ENCODE results near the gene KMT2C.

KMT2C gene

DNA sequence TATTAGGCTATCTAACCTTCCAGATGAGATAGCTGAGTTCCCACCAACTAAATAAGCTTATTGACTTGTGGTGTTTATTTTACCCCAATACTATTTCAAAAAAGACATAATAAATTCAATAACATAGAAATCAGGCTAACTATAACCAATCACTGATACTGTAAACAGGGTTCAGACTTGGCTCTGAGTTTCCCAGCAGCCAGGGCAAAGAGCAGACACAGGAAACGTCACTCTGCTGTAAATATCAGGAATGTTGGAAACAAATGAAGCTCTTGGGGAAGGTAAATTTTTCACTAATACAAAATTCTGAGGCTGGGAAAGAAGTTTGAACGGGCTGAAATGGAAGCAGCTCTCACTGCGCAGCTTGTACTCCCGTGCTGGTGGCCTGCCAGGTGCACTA lies 295.7 kb downstream of the KMT2C start:
- no peak overlapping the region for H3K4me3 ChIP-seq (ENCODE audit: low read depth, low read length)
- no peak for DNase-seq
- H3K36me3 ChIP-seq: peaks cover 72% of the 10 kb centered on the region
- H3K4me1 ChIP-seq: no peaks in the 10 kb centered on the region
- H3K9me3 ChIP-seq: no peaks in the 10 kb centered on the region
- TF ChIP-seq, protein P1, sequence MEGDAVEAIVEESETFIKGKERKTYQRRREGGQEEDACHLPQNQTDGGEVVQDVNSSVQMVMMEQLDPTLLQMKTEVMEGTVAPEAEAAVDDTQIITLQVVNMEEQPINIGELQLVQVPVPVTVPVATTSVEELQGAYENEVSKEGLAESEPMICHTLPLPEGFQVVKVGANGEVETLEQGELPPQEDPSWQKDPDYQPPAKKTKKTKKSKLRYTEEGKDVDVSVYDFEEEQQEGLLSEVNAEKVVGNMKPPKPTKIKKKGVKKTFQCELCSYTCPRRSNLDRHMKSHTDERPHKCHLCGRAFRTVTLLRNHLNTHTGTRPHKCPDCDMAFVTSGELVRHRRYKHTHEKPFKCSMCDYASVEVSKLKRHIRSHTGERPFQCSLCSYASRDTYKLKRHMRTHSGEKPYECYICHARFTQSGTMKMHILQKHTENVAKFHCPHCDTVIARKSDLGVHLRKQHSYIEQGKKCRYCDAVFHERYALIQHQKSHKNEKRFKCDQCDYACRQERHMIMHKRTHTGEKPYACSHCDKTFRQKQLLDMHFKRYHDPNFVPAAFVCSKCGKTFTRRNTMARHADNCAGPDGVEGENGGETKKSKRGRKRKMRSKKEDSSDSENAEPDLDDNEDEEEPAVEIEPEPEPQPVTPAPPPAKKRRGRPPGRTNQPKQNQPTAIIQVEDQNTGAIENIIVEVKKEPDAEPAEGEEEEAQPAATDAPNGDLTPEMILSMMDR (IDR thresholded peaks at IDR 0.05; ENCODE audit: low read depth, low read length): no peak
- H3K27me3 ChIP-seq: no peaks in the 10 kb centered on the region

DNA sequence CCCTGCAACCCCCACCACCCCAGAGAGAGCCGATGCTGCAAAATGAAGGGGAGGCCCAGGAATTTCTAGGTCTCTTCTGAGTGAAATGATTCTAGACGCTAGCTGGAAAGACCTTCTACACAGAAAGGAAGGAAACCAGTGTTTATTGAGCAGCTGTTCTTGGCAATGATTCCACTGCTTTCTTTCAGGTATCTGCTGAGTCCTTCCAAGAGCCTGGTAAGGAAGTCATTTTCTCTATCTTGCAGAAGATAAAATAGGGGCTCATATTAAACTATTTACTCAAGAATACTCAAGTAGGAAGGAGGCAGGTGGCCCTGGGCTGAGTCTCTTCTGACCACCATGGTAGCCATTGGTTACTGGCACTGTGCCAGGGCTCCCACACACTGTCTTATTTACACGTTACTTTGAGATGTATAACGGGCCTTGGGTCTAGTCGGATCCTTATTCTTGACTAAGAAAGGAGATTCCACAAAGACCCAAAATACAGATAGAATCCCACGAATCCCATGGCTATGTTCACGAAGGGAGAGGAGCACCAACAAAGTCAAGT lies 298.3 kb downstream of the KMT2C start:
- no peaks in the 10 kb centered on the region for H3K27me3 ChIP-seq
- H3K4me1 ChIP-seq: 0 out of 2 replicates have a peak, but pooled peaks cover 6% of the 10 kb centered on the region
- TF ChIP-seq, protein P1 (IDR thresholded peaks at IDR 0.05; ENCODE audit: low read depth, low read length): no peak
- DNase-seq: no peak
- H3K36me3 ChIP-seq: peaks cover 65% of the 10 kb centered on the region
- no peaks in the 10 kb centered on the region for H3K9me3 ChIP-seq
- H3K4me3 ChIP-seq (ENCODE audit: low read depth, low read length): no peak overlapping the region

DNA sequence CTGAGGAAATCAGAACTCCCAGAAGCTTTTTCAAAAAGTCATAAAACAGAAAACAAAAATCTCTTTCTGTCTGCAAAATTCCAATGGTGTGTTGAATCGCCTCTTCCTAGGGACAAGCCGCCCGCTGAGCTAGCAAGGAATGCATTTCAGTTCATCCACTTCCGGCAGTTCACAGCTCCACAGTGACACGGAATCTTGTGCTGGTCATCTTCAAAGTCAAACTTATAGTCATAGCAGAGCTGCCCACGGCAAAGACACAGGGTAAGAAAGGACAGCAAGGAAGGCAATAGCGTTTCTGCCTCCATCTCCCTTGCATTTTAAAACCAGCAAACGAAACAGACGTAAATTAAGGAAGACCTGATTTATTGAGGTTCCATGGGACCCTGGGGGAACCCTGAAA lies 299.1 kb downstream of the KMT2C start:
- H3K36me3 ChIP-seq: peaks cover 64% of the 10 kb centered on the region
- H3K4me3 ChIP-seq (ENCODE audit: low read depth, low read length): no peak overlapping the region

DNA sequence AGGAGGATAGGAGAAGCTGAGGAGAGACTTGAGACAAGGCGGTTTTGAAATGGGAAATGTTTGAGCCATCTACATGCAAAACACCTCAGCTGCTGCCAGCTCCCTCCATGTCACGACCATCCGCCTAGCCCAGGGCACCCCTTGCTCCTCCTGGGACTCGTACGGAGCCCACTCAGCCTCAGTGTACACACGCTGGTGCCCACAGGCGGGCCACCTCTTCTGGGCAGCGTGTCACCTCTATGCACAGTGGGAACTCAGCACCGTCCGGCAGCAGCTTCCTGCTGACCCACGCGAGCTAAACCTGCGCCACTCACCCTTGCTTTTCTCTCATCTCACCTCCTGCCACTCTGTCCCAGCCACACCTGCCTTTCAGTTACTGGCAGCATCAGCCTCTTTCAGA lies 302.0 kb downstream of the KMT2C start:
- no peak overlapping the region for H3K4me3 ChIP-seq (ENCODE audit: low read depth, low read length)
- DNase-seq: no peak
- H3K9me3 ChIP-seq: no peaks in the 10 kb centered on the region
- H3K27me3 ChIP-seq: no peaks in the 10 kb centered on the region
- TF ChIP-seq, protein P1 (IDR thresholded peaks at IDR 0.05; ENCODE audit: low read depth, low read length): no peak
- 0 out of 2 replicates have a peak, but pooled peaks cover 6% of the 10 kb centered on the region for H3K4me1 ChIP-seq
- H3K36me3 ChIP-seq: peaks cover 51% of the 10 kb centered on the region

More for the DNA sequence above, 299.1 kb downstream of the KMT2C start:
- DNase-seq: no peak
- H3K27me3 ChIP-seq: no peaks in the 10 kb centered on the region
- TF ChIP-seq, protein P1 (IDR thresholded peaks at IDR 0.05; ENCODE audit: low read depth, low read length): no peak
- H3K9me3 ChIP-seq: no peaks in the 10 kb centered on the region
- H3K4me1 ChIP-seq: 0 out of 2 replicates have a peak, but pooled peaks cover 6% of the 10 kb centered on the region

DNA sequence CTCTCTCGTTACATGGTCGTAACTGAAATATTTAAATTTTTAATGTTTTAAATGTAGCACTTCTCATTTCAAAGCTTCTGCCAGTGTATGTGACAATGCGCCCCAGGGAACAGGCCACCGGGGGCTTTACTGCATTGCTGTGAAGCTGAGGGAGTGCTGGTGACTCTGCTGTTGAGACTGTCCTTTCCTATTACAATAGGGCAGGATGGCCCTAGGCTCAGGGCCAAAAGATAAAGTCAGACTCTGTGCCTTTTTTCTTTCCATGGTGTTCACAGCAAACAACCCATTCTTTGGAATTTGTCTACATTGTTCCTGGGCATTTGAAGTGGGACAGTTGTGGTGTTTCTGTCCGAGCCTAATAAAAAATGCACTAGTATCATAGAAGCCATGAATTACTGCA lies 303.0 kb downstream of the KMT2C start:
- Histone ChIP-seq H3K36me3 (peaks cover 51% of the 10 kb centered on the region), H3K4me1 (0 out of 2 replicates have a peak, but pooled peaks cover 6% of the 10 kb centered on the region), H3K27me3 (no peaks in the 10 kb centered on the region), H3K9me3 (no peaks in the 10 kb centered on the region), H3K4me3 (ENCODE audit: low read depth, low read length) (no peak overlapping the region)
- peak; percentile 28 for DNase-seq
- TF ChIP-seq, protein P1 (IDR thresholded peaks at IDR 0.05; ENCODE audit: low read depth, low read length): no peak

DNA sequence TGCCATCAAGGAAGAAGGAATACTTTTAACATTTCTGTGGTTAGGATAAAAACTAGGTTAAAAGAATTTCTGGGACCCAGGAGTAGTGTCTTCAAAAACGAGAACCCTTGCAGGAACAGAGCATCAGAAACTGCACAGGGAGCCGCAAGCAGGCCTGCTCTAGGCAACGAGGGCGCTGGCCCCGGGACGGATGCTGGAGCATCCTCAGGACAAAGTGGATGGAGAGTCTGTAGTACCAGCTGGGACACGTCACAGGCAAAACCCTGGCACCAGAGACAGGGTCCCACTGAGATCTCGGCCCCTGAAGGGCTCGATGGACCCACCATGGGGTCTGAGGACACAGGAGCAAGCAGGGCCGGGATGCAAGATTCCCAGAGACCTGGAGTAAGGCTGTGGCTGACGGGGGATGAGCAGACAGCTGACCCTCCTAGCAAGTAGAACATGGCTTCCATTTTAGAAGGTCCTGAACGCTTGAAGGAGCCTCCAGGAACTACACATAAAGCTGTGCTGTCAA lies 303.8 kb downstream of the KMT2C start:
- TF ChIP-seq, protein P1 (IDR thresholded peaks at IDR 0.05; ENCODE audit: low read depth, low read length): no peak
- Histone ChIP-seq H3K36me3 (peaks cover 47% of the 10 kb centered on the region), H3K27me3 (no peaks in the 10 kb centered on the region), H3K4me1 (0 out of 2 replicates have a peak, but pooled peaks cover 6% of the 10 kb centered on the region), H3K9me3 (no peaks in the 10 kb centered on the region), H3K4me3 (ENCODE audit: low read depth, low read length) (no peak overlapping the region)
- no peak for DNase-seq
